ENCODE data around the gene SDK1.
A peak's percentile ranks its signal among the peaks of the same experiment; 100 is the strongest.

- TF ChIP-seq CTCF (IDR thresholded peaks at IDR 0.05; ENCODE audit: low read depth, low read length, poor library complexity, severe bottlenecking) (peak; percentile 50), EZH2phosphoT487 (IDR thresholded peaks at IDR 0.05; ENCODE audit: borderline replicate concordance, low read length) (no peak)
These were observed at the start of gene SDK1 for GRCh38 chr7:3300651-3301448.

All from DOHH2 (cell line).